ENCODE data around the gene AGBL1. TPM values are rescaled to one million over a fixed set of nuclear protein-coding genes. Genes with fewer than 3 reads are reported as not detected.

AGBL1 gene
- polyA plus RNA-seq, 1 donor = 25.5 TPM

GRCh38 chr15:86591158-86591557, 511.5 kb downstream of the AGBL1 start:
- DNase-seq (ENCODE audit: low read depth) = no peak

- DNase-seq (ENCODE audit: low read depth) = peak; percentile 40
Measured at GRCh38 chr15:86591994-86592735, 512.5 kb downstream of the AGBL1 start.

- no peak for DNase-seq (ENCODE audit: low read depth)
Measured at GRCh38 chr15:86595741-86596140, 516.1 kb downstream of the AGBL1 start.

- no peak for DNase-seq (ENCODE audit: low read depth)
Measured at GRCh38 chr15:86603466-86603865, 523.8 kb downstream of the AGBL1 start.

- DNase-seq (ENCODE audit: low read depth) = peak; percentile 14
Measured at GRCh38 chr15:86608461-86609205, 529.0 kb downstream of the AGBL1 start.

- DNase-seq (ENCODE audit: low read depth) = no peak
Measured at GRCh38 chr15:86609275-86609674, 529.6 kb downstream of the AGBL1 start.

GRCh38 chr15:86610038-86610437, 530.4 kb downstream of the AGBL1 start:
- DNase-seq (ENCODE audit: low read depth) = no peak

GRCh38 chr15:86611417-86612040, 531.9 kb downstream of the AGBL1 start:
- no peak for DNase-seq (ENCODE audit: low read depth)

- DNase-seq (ENCODE audit: low read depth) = no peak
Measured at GRCh38 chr15:86615411-86615810, 535.7 kb downstream of the AGBL1 start.

- no peak for DNase-seq (ENCODE audit: low read depth)
Measured at GRCh38 chr15:86615816-86616215, 536.1 kb downstream of the AGBL1 start.

GRCh38 chr15:86616771-86617170, 537.1 kb downstream of the AGBL1 start:
- no peak for DNase-seq (ENCODE audit: low read depth)

GRCh38 chr15:86620157-86620556, 540.5 kb downstream of the AGBL1 start:
- DNase-seq (ENCODE audit: low read depth) = no peak

- no peak for DNase-seq (ENCODE audit: low read depth)
Measured at GRCh38 chr15:86620641-86621349, 541.1 kb downstream of the AGBL1 start.

GRCh38 chr15:86623236-86623635, 543.6 kb downstream of the AGBL1 start:
- no peak for DNase-seq (ENCODE audit: low read depth)

GRCh38 chr15:86624261-86625036, 544.8 kb downstream of the AGBL1 start:
- peak; percentile 16 for DNase-seq (ENCODE audit: low read depth)

- DNase-seq (ENCODE audit: low read depth) = no peak
Measured at GRCh38 chr15:86629409-86630356, 550.0 kb downstream of the AGBL1 start.

- DNase-seq (ENCODE audit: low read depth) = no peak
Measured at GRCh38 chr15:86630946-86631345, 551.3 kb downstream of the AGBL1 start.

GRCh38 chr15:86634146-86634545, 554.5 kb downstream of the AGBL1 start:
- DNase-seq (ENCODE audit: low read depth) = no peak

- DNase-seq (ENCODE audit: low read depth) = no peak
Measured at GRCh38 chr15:86634992-86635638, 555.4 kb downstream of the AGBL1 start.

GRCh38 chr15:86644339-86644738, 564.7 kb downstream of the AGBL1 start:
- DNase-seq (ENCODE audit: low read depth) = no peak

Measured in forelimb muscle (tissue), 1 donor.